GM21526 (cell line): ENCODE data around the gene CSF2.

ENCODE experiments used
- ATAC-seq: cut with Tn5 transposase; IDR thresholded peaks from one replicate; pipeline ENCODE4 v1.9.1; 2021; ENCODE audit warnings: moderate library complexity; ENCODE audit not compliant: unreplicated experiment, low FRiP score

The CSF2 gene

GRCh38 chr5:132054697-132055440 lies 18.7 kb upstream of the CSF2 start:
- ATAC-seq, result no peak

- no peak for ATAC-seq
These were observed 18.2 kb upstream of the CSF2 start for GRCh38 chr5:132055441-132055807.

DNA sequence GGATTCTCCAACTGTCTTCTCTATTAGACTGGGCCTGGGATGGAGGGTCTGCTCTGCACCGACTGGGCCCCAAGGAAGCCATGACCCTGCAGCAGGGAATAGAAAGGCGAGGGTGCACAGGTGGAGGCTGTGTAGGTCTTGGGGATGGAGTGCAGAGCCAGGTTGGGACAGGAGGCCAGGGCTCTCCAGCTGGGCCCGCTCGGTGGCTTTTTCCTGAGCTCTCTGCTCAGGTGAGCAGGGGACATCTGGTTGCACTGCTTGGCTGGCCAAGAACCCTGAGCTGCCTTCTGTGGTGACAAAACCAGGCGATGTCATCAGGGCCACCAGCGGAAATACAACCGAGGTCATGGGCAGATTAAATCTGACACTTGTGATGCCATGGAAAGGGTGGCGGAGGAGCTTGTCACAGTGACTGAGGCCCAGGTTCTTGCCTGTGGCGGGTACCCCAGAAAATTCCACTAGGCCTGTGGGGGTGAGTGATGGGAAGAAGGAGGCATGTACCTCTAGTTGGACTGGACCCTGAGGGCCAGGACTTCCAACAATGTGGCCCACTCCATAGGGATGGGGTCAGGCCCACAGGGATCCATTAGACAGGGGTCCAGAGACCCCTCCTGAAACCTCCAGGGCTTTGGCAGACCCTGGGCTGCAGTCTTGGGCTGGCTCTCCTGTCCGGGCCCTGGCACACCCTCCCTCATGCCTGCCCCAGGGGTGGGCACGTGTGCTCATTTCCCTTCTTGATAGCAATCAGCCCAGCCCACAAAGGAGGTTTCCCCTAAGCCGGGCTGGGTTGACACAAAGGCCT lies 17.6 kb upstream of the CSF2 start:
- ATAC-seq, result no peak

DNA sequence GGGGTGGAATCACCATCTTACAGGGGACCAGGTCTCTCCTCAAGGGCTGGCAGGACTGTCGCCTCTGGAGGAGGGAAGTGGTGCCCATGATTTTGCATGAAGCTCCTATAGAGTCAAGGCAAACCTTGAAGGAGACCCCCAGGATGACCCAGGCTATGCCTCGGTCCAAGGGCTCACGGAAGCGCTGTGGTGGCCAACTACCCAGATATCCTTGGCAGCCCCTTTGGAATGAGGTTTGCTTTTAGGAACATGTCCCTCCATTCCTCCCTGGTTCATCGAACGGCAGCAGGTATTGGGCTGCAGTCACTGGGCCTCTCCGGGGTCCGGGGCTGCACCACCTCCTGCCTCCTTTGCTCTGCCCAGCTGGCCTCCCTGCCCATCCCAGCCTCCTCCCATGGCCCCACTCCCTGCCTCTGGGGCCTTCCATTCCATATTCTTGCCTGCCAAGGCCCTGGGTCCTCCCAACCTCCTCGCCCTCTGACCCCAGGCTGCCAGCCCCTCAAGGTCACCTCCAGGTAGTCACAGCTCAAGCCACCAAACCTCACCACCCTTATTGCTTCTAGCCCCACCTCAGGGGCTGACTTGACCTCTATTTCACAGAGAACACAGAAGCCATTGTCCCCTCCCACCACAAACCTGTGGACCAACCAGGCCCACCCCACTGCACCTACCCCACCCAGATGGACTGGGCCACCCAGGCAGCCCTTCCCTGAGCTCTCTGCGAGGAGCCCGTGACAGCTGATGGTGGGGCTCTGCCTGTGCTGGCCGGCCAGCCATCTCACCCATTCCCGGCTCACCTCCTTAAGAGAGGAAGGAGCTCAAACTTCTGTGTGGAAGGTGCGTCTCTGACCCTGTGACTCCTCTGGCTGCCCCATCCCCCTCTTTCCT lies 16.7 kb upstream of the CSF2 start:
- ATAC-seq, result no peak

DNA sequence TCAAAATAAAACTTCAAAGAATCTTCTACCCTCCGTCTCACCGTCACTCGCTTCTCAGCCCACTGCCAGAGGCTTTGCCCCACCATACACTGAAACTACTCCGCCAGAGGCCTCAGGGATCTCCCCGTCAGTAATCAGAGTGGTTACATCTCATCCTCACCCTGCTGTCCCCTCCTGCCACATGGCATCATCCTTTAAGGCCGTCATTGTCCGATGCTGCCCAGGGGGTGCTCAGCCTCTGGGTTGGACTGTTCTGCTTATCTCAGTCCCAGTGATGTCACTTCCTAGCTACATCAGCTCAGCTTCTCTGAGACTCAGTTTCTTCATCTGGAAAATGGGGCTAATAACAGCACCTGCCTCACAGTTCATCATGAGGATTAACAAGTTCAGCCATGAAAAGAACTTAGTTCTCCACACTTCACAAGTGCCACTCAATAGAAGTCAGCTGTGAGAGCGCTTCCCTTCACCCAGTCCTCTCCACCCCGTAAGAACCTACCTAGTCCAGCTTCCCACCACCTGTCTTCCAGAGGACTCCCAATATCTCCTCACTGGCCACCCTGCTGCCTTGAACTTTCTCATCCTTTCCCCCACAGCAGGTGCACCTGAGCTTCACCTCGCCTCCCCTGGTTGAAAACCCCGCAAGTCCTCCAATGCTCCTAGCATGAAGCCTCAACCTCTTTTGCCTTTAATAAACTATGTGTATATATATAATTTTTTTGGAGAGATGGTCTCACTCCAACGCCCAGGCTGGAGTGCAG lies 15.9 kb upstream of the CSF2 start:
- ATAC-seq, result no peak

DNA sequence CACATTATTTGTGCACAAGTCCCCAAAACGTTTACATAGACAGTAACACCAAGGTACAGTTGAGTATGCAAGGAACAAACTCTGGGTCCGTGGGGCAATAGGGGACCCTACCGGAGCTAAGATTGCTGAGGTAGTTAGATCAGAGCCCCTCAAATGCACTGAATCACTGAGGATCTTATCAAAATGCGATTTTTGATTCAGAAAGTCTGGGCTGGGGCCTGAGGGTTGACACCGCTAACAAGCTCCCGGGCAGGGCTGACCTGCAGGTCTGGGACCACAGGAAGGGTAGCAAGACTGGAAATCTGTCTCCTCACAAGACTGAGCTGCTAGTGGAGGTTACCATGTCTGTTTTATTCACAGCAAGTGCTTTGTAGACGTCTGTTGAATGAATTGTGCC lies 14.9 kb upstream of the CSF2 start:
- ATAC-seq, result no peak

GRCh38 chr5:132059043-132059695 lies 14.4 kb upstream of the CSF2 start:
- ATAC-seq, result no peak

- no peak for ATAC-seq
These were observed 13.7 kb upstream of the CSF2 start for GRCh38 chr5:132059696-132060500.

GRCh38 chr5:132060501-132061161 lies 13.0 kb upstream of the CSF2 start, which contains the start of gene IL3:
TSS of gene IL3 (plus strand) at chr5:132060655. CDS start at chr5:132060707, 52 bp downstream.
- no peak for ATAC-seq

DNA sequence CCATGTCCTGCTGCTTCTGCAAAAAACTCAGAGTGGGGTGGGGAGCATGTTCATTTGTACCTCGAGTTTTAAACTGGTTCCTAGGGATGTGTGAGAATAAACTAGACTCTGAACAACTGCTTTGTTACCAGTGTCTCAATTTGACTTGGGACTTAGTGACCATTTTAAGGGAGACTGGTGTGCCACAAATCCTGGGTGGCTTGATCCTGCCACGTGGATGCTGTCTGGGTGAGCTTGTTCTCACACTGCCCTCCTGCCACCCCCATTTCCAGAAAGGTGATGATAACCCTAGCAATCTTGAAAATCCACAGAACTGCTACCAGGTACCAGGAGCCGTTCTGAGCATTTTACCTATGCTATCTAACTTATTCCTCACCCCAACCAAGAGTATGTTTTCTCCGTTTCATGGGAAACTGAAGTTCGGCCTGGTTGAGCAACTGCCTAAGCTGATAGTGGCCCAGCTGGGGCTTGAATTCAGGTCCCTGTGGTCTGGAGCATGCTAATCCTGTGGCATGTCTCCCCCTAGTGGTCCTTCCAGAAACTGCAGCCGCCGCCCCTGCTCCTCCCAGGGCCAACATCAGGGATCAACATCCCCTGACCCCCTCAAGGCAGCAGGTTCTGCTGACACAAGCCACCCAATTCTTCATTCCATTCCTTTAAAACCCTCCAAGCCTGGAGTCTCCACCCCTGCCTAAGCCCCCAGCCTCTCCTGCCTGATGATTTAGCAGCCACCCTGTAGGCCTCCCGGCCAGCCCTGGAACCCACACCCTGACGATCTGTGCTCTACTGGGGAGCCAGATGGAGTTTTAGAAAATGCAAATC lies 10.3 kb upstream of the CSF2 start:
- peak; percentile 54 for ATAC-seq

DNA sequence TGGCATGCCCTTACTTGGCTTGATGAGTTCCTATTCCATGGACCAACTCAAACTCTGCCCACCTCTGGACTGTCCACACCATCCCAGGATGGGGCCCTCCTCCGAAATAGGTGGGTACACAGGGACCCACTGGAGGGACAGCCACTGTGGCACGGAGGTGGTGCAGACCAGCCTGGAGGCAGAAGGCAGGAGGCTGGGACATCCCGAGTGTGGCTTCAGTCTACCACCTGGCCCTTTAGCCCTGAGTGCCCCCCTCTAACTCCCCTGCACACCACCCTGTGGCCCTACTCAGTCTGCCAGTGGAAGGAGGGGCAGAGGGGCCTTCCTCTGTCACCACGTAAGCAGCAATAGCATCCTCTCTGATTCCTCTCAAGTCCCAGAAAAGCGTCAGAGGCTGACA lies 9.4 kb upstream of the CSF2 start:
- no peak for ATAC-seq

- ATAC-seq, result peak; percentile 62
These were observed 8.8 kb upstream of the CSF2 start for GRCh38 chr5:132064738-132065331.

DNA sequence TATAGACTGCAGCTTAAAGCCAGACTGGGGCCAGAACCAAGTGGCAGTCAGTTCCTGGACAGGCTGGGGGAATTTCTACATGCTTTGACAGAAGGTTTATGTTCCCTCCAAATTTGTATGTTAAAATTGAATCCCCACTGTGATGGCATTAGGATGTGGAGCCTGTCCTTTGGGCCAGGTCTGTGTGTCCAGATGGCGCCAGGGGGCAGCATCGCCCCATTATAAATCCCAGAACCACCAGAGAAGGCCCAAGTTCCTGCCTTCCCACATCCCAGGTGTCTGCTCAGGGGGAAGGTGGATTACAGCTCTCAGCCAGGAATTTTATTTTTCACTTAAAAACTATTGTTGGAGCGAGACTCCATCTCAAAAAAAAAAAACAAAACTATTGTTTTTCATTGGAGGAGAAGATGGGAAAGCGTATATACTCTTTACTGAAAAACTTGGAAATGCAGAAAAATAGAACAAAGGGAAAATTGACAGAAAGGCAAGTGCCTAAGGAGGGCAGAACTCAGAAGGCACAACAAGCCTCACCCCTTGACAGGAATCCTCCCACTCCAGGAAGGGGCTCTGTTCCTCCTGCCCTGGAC lies 8.1 kb upstream of the CSF2 start:
- no peak for ATAC-seq

- ATAC-seq, result no peak
These were observed 7.5 kb upstream of the CSF2 start for GRCh38 chr5:132065951-132066701.

DNA sequence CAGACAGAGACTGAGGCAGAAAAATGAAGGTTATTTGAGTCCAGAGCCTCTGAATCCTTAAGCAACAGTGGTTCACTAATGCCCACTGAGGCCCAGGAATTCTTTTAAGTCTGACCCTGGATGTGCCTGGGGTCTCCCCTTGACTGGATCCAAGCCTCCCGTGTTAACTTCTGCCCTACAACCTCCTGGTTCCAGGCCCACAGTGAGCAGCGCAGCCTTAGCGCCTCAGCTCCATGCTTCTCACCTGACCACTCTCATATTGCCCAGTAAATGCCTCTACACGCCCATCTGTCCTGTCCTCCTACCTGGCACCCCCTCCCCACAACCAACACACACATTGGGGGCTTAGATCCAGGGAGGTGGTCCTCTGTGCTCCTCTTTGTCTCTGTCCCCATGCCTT lies 6.7 kb upstream of the CSF2 start:
- ATAC-seq, result no peak

DNA sequence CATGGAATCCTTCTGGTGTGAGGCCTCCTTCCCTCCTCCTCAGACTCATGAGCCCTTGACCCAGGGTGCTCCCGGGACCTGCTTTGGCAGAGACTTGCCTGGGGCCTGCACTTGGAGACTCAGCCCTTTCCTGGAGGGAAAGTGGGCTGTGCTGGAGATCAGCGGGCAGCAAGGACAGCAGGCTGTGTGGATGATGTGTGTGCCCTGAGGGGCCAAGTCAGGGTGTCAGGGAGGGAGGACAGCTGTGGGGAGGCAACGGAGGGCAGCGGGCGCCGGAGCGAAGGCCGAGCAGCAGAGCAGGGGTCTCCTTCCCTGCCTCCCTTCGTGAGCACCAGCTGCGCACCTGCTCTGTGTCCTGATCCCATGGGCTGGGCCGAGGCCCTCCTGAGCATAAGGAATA lies 6.1 kb upstream of the CSF2 start:
- ATAC-seq, result no peak
